GM12892 (cell line): Measurements from ENCODE around the gene TXNDC15.

ENCODE experiments used
- POLR2A ChIP-seq: IDR thresholded peaks from 2 replicates; pipeline ENCODE4 v1.6.1; 2011; ENCODE audit warnings: low read depth, low read length, control low read depth
- TAF1 ChIP-seq: IDR thresholded peaks from 2 replicates; pipeline ENCODE4 v1.6.1; 2011; ENCODE audit warnings: low read depth, mild to moderate bottlenecking, control low read depth, low read length, borderline replicate concordance

- TF ChIP-seq POLR2A (no peak), TAF1 (no peak)
Observed at GRCh38 chr5:134840811-134841210, 33.4 kb upstream of the TXNDC15 start.
